IPS-18c (cell line): ENCODE results near the gene APOBEC3F.

Source experiments
- H3K4me3 ChIP-seq: 2 replicates; pipeline ENCODE4 v1.7.0; 2013; ENCODE audit warnings: low read depth, mild to moderate bottlenecking, low read length, moderate library complexity; ENCODE audit not compliant: insufficient read depth
- H3K9me3 ChIP-seq: one replicate; pipeline ENCODE4 v1.6.1; 2013; ENCODE audit warnings: mild to moderate bottlenecking, low read length, moderate library complexity; ENCODE audit not compliant: control insufficient read depth, insufficient read depth

APOBEC3F gene

GRCh38 chr22:39101226-39101625, 60.6 kb downstream of the APOBEC3F start:
- H3K4me3 ChIP-seq: no peak overlapping the region
- H3K9me3 ChIP-seq: no peaks in the 10 kb centered on the region

GRCh38 chr22:39103431-39103830, 62.8 kb downstream of the APOBEC3F start:
- Histone ChIP-seq H3K4me3 (no peak overlapping the region), H3K9me3 (no peaks in the 10 kb centered on the region)
